DND-41 (cell line): ENCODE data around the gene OCA2.

ENCODE experiments used
- ATAC-seq: fragments of 200-7000 bp; cut with Tn5 transposase; 3 replicates; pipeline ENCODE4 v1.9.1; 2021; ENCODE audit warnings: low read depth; ENCODE audit not compliant: insufficient read depth
- DNase-seq: peaks from one replicate; pipeline ENCODE4 v3.0.0-alpha.2; 2020
- H2AFZ ChIP-seq: 2 replicates; pipeline ENCODE4 v1.6.0; 2012; ENCODE audit warnings: low read depth, low read length
- H3K27ac ChIP-seq: 2 replicates; pipeline ENCODE4 v1.5.1; 2012; ENCODE audit warnings: low read length, inconsistent platforms
- H3K27me3 ChIP-seq: fragments of 200-600 bp; sonication (generic); 2 replicates; pipeline ENCODE4 v1.6.0; 2012; ENCODE audit warnings: low read length, mild to moderate bottlenecking, inconsistent platforms; ENCODE audit not compliant: insufficient read depth, poor library complexity
- H3K36me3 ChIP-seq: 2 replicates; pipeline ENCODE4 v1.5.1; 2012; ENCODE audit warnings: low read length, inconsistent platforms; ENCODE audit not compliant: insufficient read depth
- H3K4me1 ChIP-seq: 2 replicates; pipeline ENCODE4 v1.5.1; 2012; ENCODE audit warnings: mild to moderate bottlenecking, low read length; ENCODE audit not compliant: insufficient read depth
- H3K4me2 ChIP-seq: 2 replicates; pipeline ENCODE4 v1.6.0; 2012; ENCODE audit warnings: mild to moderate bottlenecking, moderate library complexity, low read length, inconsistent platforms; ENCODE audit not compliant: insufficient read depth
- H3K4me3 ChIP-seq, 2 experiments: fragments of 200-600 bp in 1 of 2; shearing (Covaris generic) in 1 of 2; 2 replicates each; pipeline ENCODE4 v1.5.1; 2012 to 2016; ENCODE audit warnings: inconsistent platforms in 2 of 2, low read length in 2 of 2, mild to moderate bottlenecking in 2 of 2, low read depth in 1 of 2, moderate library complexity in 1 of 2
- H3K79me2 ChIP-seq: 2 replicates; pipeline ENCODE4 v1.6.0; 2012; ENCODE audit warnings: low read length, inconsistent platforms; ENCODE audit not compliant: insufficient read depth
- H3K9ac ChIP-seq: 2 replicates; pipeline ENCODE4 v1.6.0; 2012; ENCODE audit warnings: low read depth, mild to moderate bottlenecking, inconsistent platforms, low read length, moderate library complexity
- H3K9me3 ChIP-seq: 2 replicates; pipeline ENCODE4 v1.5.1; 2012; ENCODE audit warnings: low read length, moderate library complexity, mild to moderate bottlenecking, inconsistent platforms; ENCODE audit not compliant: insufficient read depth, severe bottlenecking
- H4K20me1 ChIP-seq: 2 replicates; pipeline ENCODE4 v1.6.0; 2012; ENCODE audit warnings: low read length; ENCODE audit not compliant: insufficient read depth
- CTCF ChIP-seq: IDR thresholded peaks from 2 replicates; pipeline ENCODE4 v1.5.1; 2012; ENCODE audit warnings: borderline replicate concordance, low read length, moderate library complexity, mild to moderate bottlenecking; ENCODE audit not compliant: poor library complexity, severe bottlenecking; ENCODE audit errors: extremely low read depth
- EZH2 ChIP-seq: IDR thresholded peaks from 3 replicates; pipeline ENCODE4 v1.6.1; 2012; ENCODE audit warnings: borderline replicate concordance, low read depth, mild to moderate bottlenecking, moderate library complexity, low read length, inconsistent platforms; ENCODE audit not compliant: severe bottlenecking

Gene OCA2

DNA sequence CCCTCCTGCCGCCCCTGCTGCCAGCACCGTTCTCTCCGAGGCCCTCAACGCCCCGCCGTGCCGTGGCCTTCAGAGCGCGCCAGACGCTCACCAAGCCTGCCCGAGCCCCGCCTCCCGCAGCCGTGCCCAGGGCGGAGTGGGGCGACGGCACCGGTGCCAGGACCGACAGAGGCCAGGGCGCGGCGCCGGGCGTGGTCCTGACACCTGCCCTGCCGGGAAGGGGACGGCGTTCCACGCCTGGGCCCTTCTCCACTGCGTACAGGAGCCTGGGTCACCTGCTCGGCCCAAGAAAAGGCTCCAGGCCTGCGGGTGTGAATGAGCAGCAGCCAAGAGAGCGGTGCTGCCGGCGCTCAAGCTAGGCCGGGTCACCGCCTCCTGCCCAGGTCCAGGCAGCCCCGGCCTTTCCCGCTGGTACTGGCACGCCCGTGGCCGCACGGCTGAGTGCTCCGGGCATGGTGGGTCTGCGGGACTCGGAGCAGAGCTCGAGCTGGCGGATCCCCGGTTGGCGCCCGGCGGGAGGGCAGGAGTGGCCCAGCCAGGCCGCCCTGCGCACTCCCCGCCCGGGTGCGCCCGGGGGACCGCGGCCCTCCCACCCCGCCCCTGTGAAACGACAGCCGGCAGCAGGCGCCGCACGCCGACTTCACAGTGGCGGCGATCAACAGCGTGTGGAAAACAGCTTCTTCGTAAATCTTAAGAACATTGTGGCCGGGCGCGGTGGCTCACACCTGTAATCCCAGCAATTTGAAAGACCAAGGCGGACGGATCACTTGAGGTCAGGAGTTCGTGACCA, 4.2 kb downstream of the OCA2 start:
- no peak overlapping the region for H2AFZ ChIP-seq
- H3K4me3 ChIP-seq = no peak overlapping the region
- no peak overlapping the region for H3K9ac ChIP-seq
- no peaks in the 10 kb centered on the region for H4K20me1 ChIP-seq
- H3K36me3 ChIP-seq = no peaks in the 10 kb centered on the region
- DNase-seq = no peak
- no peaks in the 10 kb centered on the region for H3K9me3 ChIP-seq
- no peaks in the 10 kb centered on the region for H3K79me2 ChIP-seq
- H3K27me3 ChIP-seq = no peaks in the 10 kb centered on the region
- no peaks in the 10 kb centered on the region for H3K4me1 ChIP-seq
- ATAC-seq = no peak
- TF ChIP-seq EZH2 = no peak
- H3K27ac ChIP-seq = no peak overlapping the region
- no peak overlapping the region for H3K4me2 ChIP-seq

DNA sequence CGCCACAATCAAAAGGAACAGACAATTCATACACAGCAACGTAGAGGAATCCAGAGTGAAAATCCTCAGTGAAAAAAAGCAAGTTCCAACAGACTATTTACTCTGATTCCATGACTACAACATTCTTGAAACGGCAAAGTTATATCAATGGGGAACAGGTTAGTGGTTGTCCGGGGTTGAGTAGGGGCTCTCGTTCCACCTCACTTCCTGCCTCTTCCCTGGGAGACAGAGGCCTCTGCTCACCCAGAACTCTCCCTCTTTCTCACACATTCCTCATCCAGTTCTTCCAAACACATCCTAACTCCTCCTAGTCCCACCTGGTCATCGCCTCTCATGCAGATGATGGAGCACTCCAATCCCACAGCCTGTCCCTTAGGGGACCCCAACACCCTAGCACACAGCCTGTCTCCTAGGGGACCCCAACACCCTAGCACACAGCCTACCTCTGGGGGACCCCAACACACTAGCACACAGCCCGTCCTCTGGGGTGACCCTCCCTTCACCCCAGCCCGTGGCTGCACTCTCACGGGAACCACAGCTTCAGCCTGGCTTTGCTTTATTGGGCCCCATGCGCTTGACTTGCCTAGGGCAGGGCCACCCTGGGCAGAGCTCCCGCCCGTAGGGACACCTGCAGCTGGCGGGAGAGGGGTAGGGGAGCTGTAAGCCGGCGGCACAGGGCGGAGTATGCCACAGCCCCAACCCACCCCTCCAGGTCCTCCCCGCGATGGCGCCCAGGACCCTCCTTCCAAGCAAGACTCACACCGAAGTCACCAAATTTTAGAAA, 5.2 kb downstream of the OCA2 start:
- H3K36me3 ChIP-seq = no peaks in the 10 kb centered on the region
- TF ChIP-seq EZH2 (no peak), CTCF (no peak)
- no peaks in the 10 kb centered on the region for H3K4me1 ChIP-seq
- H3K79me2 ChIP-seq = no peaks in the 10 kb centered on the region
- H3K27ac ChIP-seq = no peak overlapping the region
- H3K9ac ChIP-seq = no peak overlapping the region
- ATAC-seq = no peak
- no peaks in the 10 kb centered on the region for H3K9me3 ChIP-seq
- H2AFZ ChIP-seq = no peak overlapping the region
- no peaks in the 10 kb centered on the region for H3K27me3 ChIP-seq
- H4K20me1 ChIP-seq = no peaks in the 10 kb centered on the region
- H3K4me3 ChIP-seq = no peak overlapping the region
- no peak for DNase-seq
- H3K4me2 ChIP-seq = no peak overlapping the region

DNA sequence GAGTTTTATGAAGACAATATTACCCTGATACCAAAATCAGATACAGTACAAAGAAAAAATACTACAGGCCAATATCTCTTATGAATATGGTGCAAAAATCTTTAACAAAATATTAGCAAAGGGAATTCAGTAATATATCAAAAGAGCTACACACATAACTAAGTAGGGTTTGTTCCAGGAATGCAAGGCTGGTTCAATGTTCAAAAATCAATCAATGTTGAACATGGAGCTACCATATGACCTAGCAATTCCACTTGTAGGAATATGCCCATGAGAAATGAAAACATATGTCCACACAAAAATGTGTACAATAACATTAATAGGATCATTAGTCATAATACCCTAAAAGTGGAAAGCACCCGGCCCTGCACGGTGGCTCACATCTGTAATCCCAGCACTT, 7.8 kb downstream of the OCA2 start:
- DNase-seq = no peak
- Histone ChIP-seq H3K9ac (no peak overlapping the region), H3K36me3 (no peaks in the 10 kb centered on the region), H3K4me1 (no peaks in the 10 kb centered on the region), H2AFZ (no peak overlapping the region), H3K27ac (no peak overlapping the region), H3K9me3 (no peaks in the 10 kb centered on the region), H3K4me3 (no peak overlapping the region), H4K20me1 (no peaks in the 10 kb centered on the region), H3K4me2 (no peak overlapping the region), H3K27me3 (no peaks in the 10 kb centered on the region), H3K79me2 (no peaks in the 10 kb centered on the region)
- no peak for TF ChIP-seq EZH2
- no peak for TF ChIP-seq CTCF
- ATAC-seq = no peak

- peak; percentile 93 for ATAC-seq
These were observed 12.9 kb downstream of the OCA2 start for GRCh38 chr15:28086175-28086703.

More at GRCh38 chr15:28086175-28086703, 12.9 kb downstream of the OCA2 start:
- DNase-seq = peak; percentile 48
- H3K4me3 ChIP-seq = no peak overlapping the region
- H3K9me3 ChIP-seq = no peaks in the 10 kb centered on the region
- no peak overlapping the region for H3K4me2 ChIP-seq
- no peaks in the 10 kb centered on the region for H3K36me3 ChIP-seq
- TF ChIP-seq CTCF = peak; percentile 76
- no peak for TF ChIP-seq EZH2
- no peaks in the 10 kb centered on the region for H4K20me1 ChIP-seq
- H2AFZ ChIP-seq = no peak overlapping the region
- H3K4me1 ChIP-seq = no peaks in the 10 kb centered on the region
- H3K79me2 ChIP-seq = no peaks in the 10 kb centered on the region
- H3K27ac ChIP-seq = no peak overlapping the region
- H3K9ac ChIP-seq = no peak overlapping the region
- H3K27me3 ChIP-seq = no peaks in the 10 kb centered on the region
